ENCODE data around the gene VANGL1. TPM values are rescaled to one million over a fixed set of nuclear protein-coding genes. Genes with fewer than 3 reads are reported as not detected.

Gene VANGL1
- total RNA-seq, 2 experiments from 2014 or later = 1.1 to 1.8 TPM

GRCh38 chr1:115732316-115732715, 90.5 kb downstream of the VANGL1 start:
- H3K4me3 Mint-ChIP-seq = no peak overlapping the region
- ChIA-PET CTCF (no interaction called here), POLR2A (no interaction called here)
- H3K4me1 Mint-ChIP-seq (ENCODE audit: low read depth) = no peaks in the 10 kb centered on the region
- Histone ChIP-seq H3K9me3 (ENCODE audit: control insufficient read depth in 1 of 2, insufficient read depth in 1 of 2, low read length in 2 of 2) (no peaks in the 10 kb centered on the region), H3K27ac (ENCODE audit: low read depth in 1 of 2, low read length in 2 of 2) (no peak overlapping the region), H3K36me3 (ENCODE audit: insufficient read depth, low read length) (no peaks in the 10 kb centered on the region), H3K4me1 (ENCODE audit: insufficient read depth, low read length) (no peaks in the 10 kb centered on the region), H3K4me3 (ENCODE audit: low read length) (no peak overlapping the region), H3K27me3 (ENCODE audit: control insufficient read depth in 1 of 2, insufficient read depth in 2 of 2, low read length in 2 of 2) (no peaks in the 10 kb centered on the region)
- no peak for TF ChIP-seq CTCF (IDR thresholded peaks at IDR 0.05)
- H3K9me3 Mint-ChIP-seq = no peaks in the 10 kb centered on the region
- DNase-seq (peak in 1 of 14 experiments; percentile 7), ATAC-seq (ENCODE audit: poor library complexity) (no peak)
- no peaks in the 10 kb centered on the region for H3K36me3 Mint-ChIP-seq (ENCODE audit: low read depth)
- H3K27ac Mint-ChIP-seq = no peak overlapping the region
- intact Hi-C loops (cut with DNase I, micrococcal nuclease) = no loop called here
- H3K27me3 Mint-ChIP-seq = peaks cover 26% of the 10 kb centered on the region

- no peak for TF ChIP-seq CTCF (IDR thresholded peaks at IDR 0.05)
- no peak overlapping the region for H3K27ac Mint-ChIP-seq
- peaks cover 15% of the 10 kb centered on the region for H3K27me3 Mint-ChIP-seq
- intact Hi-C loops (cut with DNase I, micrococcal nuclease) = no loop called here
- H3K9me3 Mint-ChIP-seq = no peaks in the 10 kb centered on the region
- H3K27me3 ChIP-seq (ENCODE audit: control insufficient read depth in 1 of 2, insufficient read depth in 2 of 2, low read length in 2 of 2) = peaks cover 5 to 6% of the 10 kb centered on the region in 2 experiments
- H3K4me3 ChIP-seq (ENCODE audit: low read length) = no peak overlapping the region
- no peaks in the 10 kb centered on the region for H3K36me3 ChIP-seq (ENCODE audit: insufficient read depth, low read length)
- no peak for ATAC-seq (ENCODE audit: poor library complexity)
- DNase-seq = no peak
- no peaks in the 10 kb centered on the region for H3K9me3 ChIP-seq (ENCODE audit: control insufficient read depth in 1 of 2, insufficient read depth in 1 of 2, low read length in 2 of 2)
- H3K4me3 Mint-ChIP-seq = no peak overlapping the region
- CTCF ChIA-PET = no interaction called here
- H3K27ac ChIP-seq (ENCODE audit: low read depth in 1 of 2, low read length in 2 of 2) = no peak overlapping the region
- H3K4me1 Mint-ChIP-seq (ENCODE audit: low read depth) = no peaks in the 10 kb centered on the region
- POLR2A ChIA-PET = no interaction called here
- H3K36me3 Mint-ChIP-seq (ENCODE audit: low read depth) = no peaks in the 10 kb centered on the region
- H3K4me1 ChIP-seq (ENCODE audit: insufficient read depth, low read length) = no peaks in the 10 kb centered on the region
Observed at GRCh38 chr1:115740811-115741210, 99.0 kb downstream of the VANGL1 start.

- ChIA-PET CTCF (no interaction called here), POLR2A (no interaction called here)
- Histone ChIP-seq H3K4me1 (ENCODE audit: insufficient read depth, low read length) (no peaks in the 10 kb centered on the region), H3K36me3 (ENCODE audit: insufficient read depth, low read length) (no peaks in the 10 kb centered on the region), H3K9me3 (ENCODE audit: control insufficient read depth in 1 of 2, insufficient read depth in 1 of 2, low read length in 2 of 2) (peaks cover 0 to 3% of the 10 kb centered on the region in 2 experiments), H3K27me3 (ENCODE audit: control insufficient read depth in 1 of 2, insufficient read depth in 2 of 2, low read length in 2 of 2) (peaks cover under 1 to 6% of the 10 kb centered on the region in 2 experiments), H3K27ac (ENCODE audit: low read depth in 1 of 2, low read length in 2 of 2) (no peak overlapping the region), H3K4me3 (ENCODE audit: low read length) (no peak overlapping the region)
- Mint-ChIP-seq H3K27ac (no peak overlapping the region), H3K4me3 (no peak overlapping the region), H3K36me3 (ENCODE audit: low read depth) (no peaks in the 10 kb centered on the region), H3K4me1 (ENCODE audit: low read depth) (no peaks in the 10 kb centered on the region), H3K27me3 (peaks cover 18% of the 10 kb centered on the region), H3K9me3 (no peaks in the 10 kb centered on the region)
- intact Hi-C loops (cut with DNase I, micrococcal nuclease) = no loop called here
- TF ChIP-seq CTCF (IDR thresholded peaks at IDR 0.05) = no peak
- ATAC-seq (ENCODE audit: poor library complexity) (no peak), DNase-seq (no peak)
Observed at GRCh38 chr1:115744646-115745275, 103.0 kb downstream of the VANGL1 start.

Measured in CD4-positive, alpha-beta T cell (primary cell).